Measurements from ENCODE around the gene DNAJC12.

DNA sequence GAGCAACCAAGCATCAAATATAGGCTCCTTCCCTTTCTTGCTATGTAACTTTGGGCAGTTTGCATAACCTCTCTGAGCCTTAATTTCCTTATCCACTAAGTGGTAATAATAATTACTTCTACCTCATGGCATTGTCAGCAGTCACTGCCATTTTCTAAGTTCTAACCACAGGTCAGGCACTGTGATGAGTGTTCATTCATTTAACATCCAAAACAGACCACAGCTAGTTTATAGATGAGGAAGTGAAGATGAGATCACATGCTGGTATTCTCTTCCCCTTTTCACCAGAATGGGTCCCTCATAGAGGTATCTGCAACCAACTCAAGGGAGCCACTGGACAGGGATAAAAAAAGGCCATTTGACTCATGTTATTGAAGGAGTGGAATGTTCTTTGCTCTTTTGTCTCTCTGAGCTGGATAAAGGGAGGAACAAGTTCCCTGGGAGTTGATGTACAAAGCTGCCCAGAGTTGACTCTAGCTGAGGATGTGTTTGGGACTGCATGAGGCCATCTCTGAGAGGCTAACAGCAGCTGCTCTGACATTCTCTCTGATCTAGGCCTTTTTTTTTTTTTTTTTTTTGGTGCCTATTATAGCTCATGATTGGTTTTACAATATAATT is 65.0 kb downstream of the DNAJC12 start:
- no peak for TF ChIP-seq POLR2A (IDR thresholded peaks at IDR 0.05)
- TF ChIP-seq, protein P1, sequence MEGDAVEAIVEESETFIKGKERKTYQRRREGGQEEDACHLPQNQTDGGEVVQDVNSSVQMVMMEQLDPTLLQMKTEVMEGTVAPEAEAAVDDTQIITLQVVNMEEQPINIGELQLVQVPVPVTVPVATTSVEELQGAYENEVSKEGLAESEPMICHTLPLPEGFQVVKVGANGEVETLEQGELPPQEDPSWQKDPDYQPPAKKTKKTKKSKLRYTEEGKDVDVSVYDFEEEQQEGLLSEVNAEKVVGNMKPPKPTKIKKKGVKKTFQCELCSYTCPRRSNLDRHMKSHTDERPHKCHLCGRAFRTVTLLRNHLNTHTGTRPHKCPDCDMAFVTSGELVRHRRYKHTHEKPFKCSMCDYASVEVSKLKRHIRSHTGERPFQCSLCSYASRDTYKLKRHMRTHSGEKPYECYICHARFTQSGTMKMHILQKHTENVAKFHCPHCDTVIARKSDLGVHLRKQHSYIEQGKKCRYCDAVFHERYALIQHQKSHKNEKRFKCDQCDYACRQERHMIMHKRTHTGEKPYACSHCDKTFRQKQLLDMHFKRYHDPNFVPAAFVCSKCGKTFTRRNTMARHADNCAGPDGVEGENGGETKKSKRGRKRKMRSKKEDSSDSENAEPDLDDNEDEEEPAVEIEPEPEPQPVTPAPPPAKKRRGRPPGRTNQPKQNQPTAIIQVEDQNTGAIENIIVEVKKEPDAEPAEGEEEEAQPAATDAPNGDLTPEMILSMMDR (IDR thresholded peaks at IDR 0.05): no peak
